Activated T-cell treated with anti-CD3 and anti-CD28 coated beads, Interleukin-2, amount 50 U/mL, for 48 hours (primary cell): ENCODE results near the gene APP.

Experiments used
- DNase-seq, 2 experiments: peaks; one replicate each; pipeline ENCODE4 v3.0.0-alpha.2; 2020

APP gene

GRCh38 chr21:26125433-26126167 lies 45.0 kb downstream of the APP start:
- DNase-seq, result no peak

- DNase-seq, result no peak
Measured at GRCh38 chr21:26124896-26125295, 45.7 kb downstream of the APP start.

- no peak for DNase-seq
Measured at GRCh38 chr21:26124421-26124833, 46.1 kb downstream of the APP start.

GRCh38 chr21:26123012-26123411 lies 47.6 kb downstream of the APP start:
- no peak for DNase-seq

- DNase-seq, result no peak
Measured at GRCh38 chr21:26120828-26121227, 49.7 kb downstream of the APP start.

GRCh38 chr21:26119906-26120305 lies 50.7 kb downstream of the APP start:
- DNase-seq, result no peak

- DNase-seq, result no peak
Measured at GRCh38 chr21:26118938-26119540, 51.5 kb downstream of the APP start.

- DNase-seq, result no peak
Measured at GRCh38 chr21:26117972-26118367, 52.6 kb downstream of the APP start.

- DNase-seq, result no peak
Measured at GRCh38 chr21:26117324-26117971, 53.1 kb downstream of the APP start.

GRCh38 chr21:26116456-26117011 lies 54.0 kb downstream of the APP start:
- DNase-seq, result no peak

GRCh38 chr21:26115899-26116298 lies 54.7 kb downstream of the APP start:
- no peak for DNase-seq

- no peak for DNase-seq
Measured at GRCh38 chr21:26115305-26115704, 55.3 kb downstream of the APP start.

GRCh38 chr21:26112975-26113374 lies 57.6 kb downstream of the APP start:
- DNase-seq, result no peak

GRCh38 chr21:26112127-26112742 lies 58.3 kb downstream of the APP start:
- no peak for DNase-seq

GRCh38 chr21:26110715-26111114 lies 59.9 kb downstream of the APP start:
- DNase-seq, result no peak

GRCh38 chr21:26107429-26107828 lies 63.1 kb downstream of the APP start:
- DNase-seq, result no peak

- DNase-seq, result no peak
Measured at GRCh38 chr21:26106562-26106961, 64.0 kb downstream of the APP start.

GRCh38 chr21:26105819-26106218 lies 64.8 kb downstream of the APP start:
- no peak for DNase-seq

GRCh38 chr21:26100573-26100972 lies 70.0 kb downstream of the APP start:
- DNase-seq, result no peak

GRCh38 chr21:26099610-26100219 lies 70.9 kb downstream of the APP start:
- no peak for DNase-seq

- no peak for DNase-seq
Measured at GRCh38 chr21:26098772-26099397, 71.7 kb downstream of the APP start.

- DNase-seq, result no peak
Measured at GRCh38 chr21:26097475-26097874, 73.1 kb downstream of the APP start.
